GM12874 (cell line): ENCODE data around the gene ELMOD3.

ENCODE experiments used
- TF ChIP-seq, protein P1 (sequence below): IDR thresholded peaks from 2 replicates; pipeline ENCODE4 v1.5.1; 2011; ENCODE audit warnings: low read depth, mild to moderate bottlenecking, control low read depth, low read length, moderate library complexity; ENCODE audit not compliant: insufficient read depth

The ELMOD3 gene

DNA sequence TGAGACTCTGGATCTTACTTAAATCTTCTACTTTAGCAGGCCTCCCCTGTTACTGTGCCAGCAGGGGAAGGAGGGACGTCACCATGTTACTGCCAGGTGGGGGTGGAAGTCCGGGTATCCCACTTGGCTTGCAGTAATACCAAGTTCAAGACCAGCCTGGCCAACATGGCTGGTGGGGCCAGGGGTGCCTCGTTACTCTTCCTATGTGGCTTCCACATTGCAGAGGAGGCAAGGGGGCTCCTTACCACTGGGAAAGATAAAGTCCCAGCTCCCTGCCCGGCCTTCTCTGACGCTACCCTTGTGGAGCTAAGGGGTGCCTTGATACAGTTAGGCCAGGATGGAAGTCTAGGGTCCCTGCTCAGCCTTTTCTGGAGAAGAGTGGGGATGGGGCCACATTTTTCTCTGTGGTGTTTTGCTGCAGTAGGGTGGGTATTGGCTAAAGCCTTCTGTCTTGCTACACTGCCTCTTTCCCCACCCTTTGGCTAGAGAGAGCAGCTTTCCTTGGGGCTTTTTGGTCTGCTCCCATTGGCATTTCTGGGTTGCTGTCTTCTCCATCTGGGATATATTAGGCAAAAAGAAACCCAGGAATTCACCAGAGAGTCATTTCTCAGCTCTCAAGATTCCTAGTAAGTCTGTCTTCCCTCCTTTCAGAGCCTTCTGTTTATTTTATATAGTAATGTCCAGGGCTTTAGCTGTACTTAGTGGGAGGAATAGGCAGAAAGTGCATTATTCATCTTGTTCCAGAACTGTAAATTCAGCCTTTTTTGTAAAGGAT, 21.9 kb downstream of the ELMOD3 start:
- TF ChIP-seq, protein P1, sequence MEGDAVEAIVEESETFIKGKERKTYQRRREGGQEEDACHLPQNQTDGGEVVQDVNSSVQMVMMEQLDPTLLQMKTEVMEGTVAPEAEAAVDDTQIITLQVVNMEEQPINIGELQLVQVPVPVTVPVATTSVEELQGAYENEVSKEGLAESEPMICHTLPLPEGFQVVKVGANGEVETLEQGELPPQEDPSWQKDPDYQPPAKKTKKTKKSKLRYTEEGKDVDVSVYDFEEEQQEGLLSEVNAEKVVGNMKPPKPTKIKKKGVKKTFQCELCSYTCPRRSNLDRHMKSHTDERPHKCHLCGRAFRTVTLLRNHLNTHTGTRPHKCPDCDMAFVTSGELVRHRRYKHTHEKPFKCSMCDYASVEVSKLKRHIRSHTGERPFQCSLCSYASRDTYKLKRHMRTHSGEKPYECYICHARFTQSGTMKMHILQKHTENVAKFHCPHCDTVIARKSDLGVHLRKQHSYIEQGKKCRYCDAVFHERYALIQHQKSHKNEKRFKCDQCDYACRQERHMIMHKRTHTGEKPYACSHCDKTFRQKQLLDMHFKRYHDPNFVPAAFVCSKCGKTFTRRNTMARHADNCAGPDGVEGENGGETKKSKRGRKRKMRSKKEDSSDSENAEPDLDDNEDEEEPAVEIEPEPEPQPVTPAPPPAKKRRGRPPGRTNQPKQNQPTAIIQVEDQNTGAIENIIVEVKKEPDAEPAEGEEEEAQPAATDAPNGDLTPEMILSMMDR = no peak

- TF ChIP-seq, protein P1 = no peak
Observed at GRCh38 chr2:85377083-85377482, 22.5 kb downstream of the ELMOD3 start.

GRCh38 chr2:85378257-85378656, 23.7 kb downstream of the ELMOD3 start:
- TF ChIP-seq, protein P1 = no peak

- TF ChIP-seq, protein P1 = no peak
Observed at GRCh38 chr2:85380048-85380447, 25.5 kb downstream of the ELMOD3 start.

DNA sequence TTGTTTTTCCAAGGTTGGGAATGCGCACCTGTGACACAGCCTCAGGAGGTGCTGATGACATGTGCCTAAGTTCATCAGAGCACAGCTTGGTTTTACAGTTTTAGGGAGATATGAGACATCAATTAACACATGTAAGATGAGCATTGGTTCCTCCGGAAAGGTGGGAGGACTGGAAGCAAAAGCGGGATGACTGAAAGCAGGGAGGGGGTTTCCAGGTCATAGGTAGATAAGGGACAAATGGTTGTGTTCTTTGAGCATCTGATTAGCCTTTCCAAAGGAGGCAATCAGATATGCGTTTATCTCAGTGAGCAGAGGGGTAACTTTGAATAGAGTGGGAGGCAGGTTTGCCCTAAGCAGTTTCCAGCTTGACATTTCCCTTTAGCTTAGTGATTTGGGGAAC, 29.3 kb downstream of the ELMOD3 start:
- TF ChIP-seq, protein P1 = no peak

DNA sequence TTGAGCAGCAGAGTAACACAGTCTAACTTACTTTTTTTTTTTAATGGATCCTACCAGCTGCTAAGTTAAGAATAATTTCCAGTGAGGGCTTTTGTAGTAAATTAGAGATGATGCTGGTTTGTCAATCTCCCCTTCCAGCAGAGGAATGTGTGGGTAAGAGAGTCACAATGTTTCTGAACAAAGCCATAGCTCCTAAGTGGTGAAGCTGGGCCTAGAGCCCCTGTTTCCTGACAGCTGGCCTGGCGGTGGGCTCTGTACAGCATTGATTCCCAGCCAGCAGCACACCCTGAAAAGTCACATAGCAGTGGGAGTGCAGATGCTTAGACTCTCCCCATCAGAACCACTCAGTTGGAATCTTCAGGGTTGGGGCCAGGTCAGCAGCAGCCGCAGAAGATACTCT, 31.2 kb downstream of the ELMOD3 start:
- TF ChIP-seq, protein P1 = no peak

DNA sequence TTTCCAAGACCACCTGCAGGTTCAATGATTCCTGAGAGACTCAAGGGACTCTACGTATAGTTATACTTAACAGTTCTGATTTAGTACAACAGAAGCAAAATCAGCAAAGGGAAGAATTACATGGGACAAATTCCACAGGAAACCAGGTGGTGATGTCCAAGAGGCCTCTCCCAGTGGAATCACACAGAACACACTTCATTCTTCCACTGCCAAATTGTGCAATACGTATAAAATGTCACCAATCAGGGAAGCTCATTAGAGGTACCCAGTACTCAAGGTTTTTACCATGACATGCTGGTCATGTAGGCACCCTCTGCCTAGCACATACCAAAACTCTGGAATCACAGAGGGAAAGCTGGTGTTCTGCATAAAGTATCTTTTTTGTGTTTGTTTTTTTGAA, 33.2 kb downstream of the ELMOD3 start:
- TF ChIP-seq, protein P1 = no peak
